K562 (cell line): ENCODE results near the gene ROPN1B.

Experiments used
- CBX3 ChIP-seq, 2 experiments: IDR thresholded peaks; 1 replicate in 1 of 2; 2 replicates in 1 of 2; pipeline ENCODE4 v1.6.1; 2012; ENCODE audit warnings: inconsistent platforms in 2 of 2, low read length in 2 of 2, borderline replicate concordance in 1 of 2, control low read depth in 1 of 2
- SMC3 ChIP-seq: conservative IDR thresholded peaks from 2 replicates; pipeline ENCODE4 v1.6.1; 2011; ENCODE audit warnings: low read depth, low read length, improper control_type of control experiment; ENCODE audit not compliant: insufficient read depth
- TAF15 ChIP-seq: fragments of 200-400 bp; formaldehyde crosslinking; IDR thresholded peaks from 2 replicates; pipeline ENCODE4 v1.6.1; 2017; ENCODE audit warnings: mild to moderate bottlenecking, low read depth, low read length, moderate library complexity
- TF ChIP-seq, protein P1 (sequence below), 2 experiments: IDR thresholded peaks; 2 replicates each; pipeline ENCODE4 v1.6.1; 2012; ENCODE audit warnings: improper control_type of control experiment in 2 of 2, low read depth in 2 of 2, low read length in 2 of 2, borderline replicate concordance in 1 of 2

DNA sequence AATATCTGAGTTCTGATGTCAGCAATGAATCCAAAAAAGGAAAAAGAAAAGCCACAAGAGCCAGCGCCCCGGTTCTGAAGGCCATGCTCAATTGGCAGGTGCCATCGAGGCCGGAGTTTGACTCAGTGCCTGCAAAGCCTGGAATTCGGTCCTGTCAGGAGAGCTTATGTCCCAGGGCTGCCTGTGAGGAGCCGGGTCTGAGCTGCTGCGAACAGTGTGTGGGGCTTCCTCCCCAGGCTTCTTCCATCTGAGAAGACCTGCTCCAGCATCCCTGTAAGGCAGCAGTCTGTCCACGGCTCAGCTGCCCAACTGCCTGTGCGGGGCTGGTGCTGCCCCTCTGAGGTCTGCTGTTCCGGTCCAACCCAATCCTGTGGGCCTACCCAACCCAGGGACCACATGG is 46.1 kb downstream of the ROPN1B start:
- TF ChIP-seq TAF15 (no peak), CBX3 (IDR thresholded peaks at IDR 0.05; ENCODE audit: borderline replicate concordance in 1 of 2, low read length in 2 of 2) (no peak), SMC3 (no peak)
- TF ChIP-seq, protein P1, sequence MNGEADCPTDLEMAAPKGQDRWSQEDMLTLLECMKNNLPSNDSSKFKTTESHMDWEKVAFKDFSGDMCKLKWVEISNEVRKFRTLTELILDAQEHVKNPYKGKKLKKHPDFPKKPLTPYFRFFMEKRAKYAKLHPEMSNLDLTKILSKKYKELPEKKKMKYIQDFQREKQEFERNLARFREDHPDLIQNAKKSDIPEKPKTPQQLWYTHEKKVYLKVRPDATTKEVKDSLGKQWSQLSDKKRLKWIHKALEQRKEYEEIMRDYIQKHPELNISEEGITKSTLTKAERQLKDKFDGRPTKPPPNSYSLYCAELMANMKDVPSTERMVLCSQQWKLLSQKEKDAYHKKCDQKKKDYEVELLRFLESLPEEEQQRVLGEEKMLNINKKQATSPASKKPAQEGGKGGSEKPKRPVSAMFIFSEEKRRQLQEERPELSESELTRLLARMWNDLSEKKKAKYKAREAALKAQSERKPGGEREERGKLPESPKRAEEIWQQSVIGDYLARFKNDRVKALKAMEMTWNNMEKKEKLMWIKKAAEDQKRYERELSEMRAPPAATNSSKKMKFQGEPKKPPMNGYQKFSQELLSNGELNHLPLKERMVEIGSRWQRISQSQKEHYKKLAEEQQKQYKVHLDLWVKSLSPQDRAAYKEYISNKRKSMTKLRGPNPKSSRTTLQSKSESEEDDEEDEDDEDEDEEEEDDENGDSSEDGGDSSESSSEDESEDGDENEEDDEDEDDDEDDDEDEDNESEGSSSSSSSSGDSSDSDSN (IDR thresholded peaks at IDR 0.05; ENCODE audit: borderline replicate concordance in 1 of 2, low read depth in 2 of 2, low read length in 2 of 2), result no peak
